22Rv1 (cell line): ENCODE results near the gene TNFAIP8L1.

Experiments used
- H3K27ac ChIP-seq: fragments of 450-650 bp; 2 replicates; pipeline ENCODE4 v1.5.1; 2017
- ZFX ChIP-seq: fragments of 450-650 bp; IDR thresholded peaks from 2 replicates; pipeline ENCODE4 v1.6.1; 2017; ENCODE audit warnings: antibody characterized with exemption, borderline replicate concordance
- TF ChIP-seq, protein P1 (sequence below): fragments of 450-650 bp; IDR thresholded peaks from 2 replicates; pipeline ENCODE4 v1.5.1; 2017; ENCODE audit warnings: mild to moderate bottlenecking

The TNFAIP8L1 gene

DNA sequence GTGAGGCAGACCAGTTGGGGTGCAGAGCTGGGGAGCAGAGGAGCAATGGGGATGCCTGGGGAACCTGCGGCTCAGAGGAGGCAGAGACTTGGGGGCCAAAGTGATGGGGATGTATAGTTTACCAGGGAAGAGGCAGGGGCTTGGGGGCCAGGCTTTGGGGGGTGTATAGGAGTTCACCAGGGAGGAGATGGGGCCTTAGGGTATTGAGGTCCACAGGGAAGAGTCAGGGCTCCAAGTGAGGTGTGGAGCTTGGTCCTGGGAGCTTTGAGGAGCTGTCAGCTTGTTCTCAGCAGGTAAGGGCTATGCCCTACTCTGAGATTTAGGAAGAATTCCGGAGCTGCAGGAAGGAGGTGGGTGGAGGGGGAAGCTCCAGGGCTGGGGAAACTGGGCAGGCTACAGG lies 10.8 kb downstream of the TNFAIP8L1 start:
- H3K27ac ChIP-seq = no peak overlapping the region
- TF ChIP-seq ZFX = no peak
- TF ChIP-seq, protein P1, sequence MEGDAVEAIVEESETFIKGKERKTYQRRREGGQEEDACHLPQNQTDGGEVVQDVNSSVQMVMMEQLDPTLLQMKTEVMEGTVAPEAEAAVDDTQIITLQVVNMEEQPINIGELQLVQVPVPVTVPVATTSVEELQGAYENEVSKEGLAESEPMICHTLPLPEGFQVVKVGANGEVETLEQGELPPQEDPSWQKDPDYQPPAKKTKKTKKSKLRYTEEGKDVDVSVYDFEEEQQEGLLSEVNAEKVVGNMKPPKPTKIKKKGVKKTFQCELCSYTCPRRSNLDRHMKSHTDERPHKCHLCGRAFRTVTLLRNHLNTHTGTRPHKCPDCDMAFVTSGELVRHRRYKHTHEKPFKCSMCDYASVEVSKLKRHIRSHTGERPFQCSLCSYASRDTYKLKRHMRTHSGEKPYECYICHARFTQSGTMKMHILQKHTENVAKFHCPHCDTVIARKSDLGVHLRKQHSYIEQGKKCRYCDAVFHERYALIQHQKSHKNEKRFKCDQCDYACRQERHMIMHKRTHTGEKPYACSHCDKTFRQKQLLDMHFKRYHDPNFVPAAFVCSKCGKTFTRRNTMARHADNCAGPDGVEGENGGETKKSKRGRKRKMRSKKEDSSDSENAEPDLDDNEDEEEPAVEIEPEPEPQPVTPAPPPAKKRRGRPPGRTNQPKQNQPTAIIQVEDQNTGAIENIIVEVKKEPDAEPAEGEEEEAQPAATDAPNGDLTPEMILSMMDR = no peak

DNA sequence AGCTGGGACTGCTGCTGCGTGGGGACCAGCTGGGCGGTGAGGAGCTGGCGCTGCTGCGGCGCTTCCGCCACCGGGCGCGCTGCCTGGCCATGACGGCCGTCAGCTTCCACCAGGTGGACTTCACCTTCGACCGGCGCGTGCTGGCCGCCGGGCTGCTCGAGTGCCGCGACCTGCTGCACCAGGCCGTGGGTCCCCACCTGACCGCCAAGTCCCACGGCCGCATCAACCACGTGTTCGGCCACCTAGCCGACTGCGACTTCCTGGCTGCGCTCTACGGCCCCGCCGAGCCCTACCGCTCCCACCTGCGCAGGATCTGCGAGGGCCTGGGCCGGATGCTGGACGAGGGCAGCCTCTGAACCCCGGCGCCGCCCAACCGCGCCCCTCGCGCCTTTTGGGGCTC lies 12.8 kb downstream of the TNFAIP8L1 start:
- no peak overlapping the region for H3K27ac ChIP-seq
- TF ChIP-seq, protein P1 = no peak
- no peak for TF ChIP-seq ZFX

GRCh38 chr19:4653793-4654436 lies 14.6 kb downstream of the TNFAIP8L1 start:
- H3K27ac ChIP-seq = no peak overlapping the region
- TF ChIP-seq ZFX = no peak
- TF ChIP-seq, protein P1 = no peak

DNA sequence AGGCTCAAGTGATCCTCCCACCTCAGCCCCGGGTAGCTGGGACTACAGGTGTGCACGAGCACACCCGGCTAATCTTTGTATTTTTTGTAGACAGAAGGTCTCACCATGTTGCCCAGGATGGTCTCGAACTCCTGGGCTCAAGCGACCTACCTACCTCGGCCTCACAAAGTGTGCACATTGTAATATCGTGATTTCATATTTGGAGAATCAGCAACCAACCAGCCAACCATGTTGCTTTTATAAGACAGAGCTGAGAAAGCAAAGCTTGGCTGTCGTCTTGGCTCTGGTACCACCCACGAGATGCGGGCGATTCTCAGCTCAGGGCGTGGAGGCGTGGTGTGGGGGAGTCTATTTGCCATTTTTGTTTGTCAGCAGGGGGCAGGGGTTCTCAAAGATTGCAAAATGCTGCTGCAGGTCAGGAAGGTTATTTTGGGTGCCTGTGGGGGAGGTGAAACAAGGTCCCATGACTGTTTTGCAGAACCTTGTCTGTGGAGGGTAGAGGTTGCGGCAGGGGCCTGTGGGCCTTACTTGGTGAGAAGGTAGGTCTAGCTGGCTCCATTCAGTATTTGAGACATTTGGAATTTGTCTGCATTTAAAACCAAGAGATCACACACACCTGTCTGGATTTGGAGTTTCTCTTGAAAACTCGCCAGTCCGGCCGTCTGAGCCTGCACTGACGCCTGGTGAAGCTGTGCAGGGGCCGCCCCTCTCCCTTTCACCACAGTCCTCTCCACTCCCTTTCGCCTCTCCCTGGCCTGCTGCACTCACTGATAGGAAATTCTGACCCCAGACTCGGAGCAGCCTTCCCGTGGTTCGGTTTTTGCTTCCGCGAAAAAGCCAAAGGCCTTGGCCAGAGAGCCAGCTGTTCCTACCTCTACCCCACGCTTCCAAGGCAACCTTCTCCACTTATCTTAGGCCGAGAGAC lies 15.4 kb downstream of the TNFAIP8L1 start:
- no peak for TF ChIP-seq ZFX
- TF ChIP-seq, protein P1 = no peak
- H3K27ac ChIP-seq = no peak overlapping the region

GRCh38 chr19:4656102-4656501 lies 16.8 kb downstream of the TNFAIP8L1 start:
- no peak overlapping the region for H3K27ac ChIP-seq

GRCh38 chr19:4657262-4657661 lies 17.9 kb downstream of the TNFAIP8L1 start:
- TF ChIP-seq ZFX = no peak
- TF ChIP-seq, protein P1 = no peak

More at GRCh38 chr19:4656102-4656501, 16.8 kb downstream of the TNFAIP8L1 start:
- TF ChIP-seq, protein P1 = no peak
- no peak for TF ChIP-seq ZFX

GRCh38 chr19:4657835-4658234 lies 18.5 kb downstream of the TNFAIP8L1 start:
- TF ChIP-seq ZFX = no peak
- TF ChIP-seq, protein P1 = no peak
- no peak overlapping the region for H3K27ac ChIP-seq

More at GRCh38 chr19:4657262-4657661, 17.9 kb downstream of the TNFAIP8L1 start:
- H3K27ac ChIP-seq = no peak overlapping the region
